Gastroesophageal sphincter (tissue), 4 donors: ENCODE data around the gene FRMPD4. TPM values are rescaled to one million over a fixed set of nuclear protein-coding genes. Genes with fewer than 3 reads are reported as not detected.

Experiments used
- ATAC-seq: fragments of 150-250 bp; one replicate; pipeline ENCODE4 v1.9.1; 2016; ENCODE audit warnings: mild to moderate bottlenecking, moderate library complexity
- H3K27ac ChIP-seq, 4 donors: fragments of 200-600 bp; sonication (generic) in 3 of 4; 1 replicate in 3 of 4; 2 replicates in 1 of 4; pipeline ENCODE4 v1.5.1; 2016 to 2019
- H3K27me3 ChIP-seq: fragments of 200-600 bp; sonication (generic); one replicate; pipeline ENCODE4 v1.5.1; 2019
- H3K36me3 ChIP-seq, 2 donors: fragments of 200-600 bp; sonication (generic); one replicate each; pipeline ENCODE4 v1.5.1; 2019; ENCODE audit warnings: control low read depth in 1 of 2
- H3K4me1 ChIP-seq, 3 donors: fragments of 200-600 bp; sonication (generic); 1 replicate in 2 of 3; 2 replicates in 1 of 3; pipeline ENCODE4 v1.5.1; 2016 to 2019; ENCODE audit warnings: control low read depth in 2 of 3
- H3K4me3 ChIP-seq, 2 donors: fragments of 200-600 bp; sonication (generic); one replicate each; pipeline ENCODE4 v1.5.1; 2019; ENCODE audit warnings: mild to moderate bottlenecking in 1 of 2, moderate library complexity in 1 of 2
- H3K9me3 ChIP-seq, 3 donors: fragments of 200-600 bp; sonication (generic); one replicate each; pipeline ENCODE4 v1.5.1; 2017 to 2019; ENCODE audit warnings: control low read depth in 2 of 3
- EP300 ChIP-seq: sonication (generic); formaldehyde crosslinking; IDR thresholded peaks from one replicate; pipeline ENCODE4 v1.6.1; 2017; ENCODE audit warnings: antibody characterized with exemption, mild to moderate bottlenecking
- POLR2A ChIP-seq, 2 donors: fragments of 450-650 bp; IDR thresholded peaks; one replicate each; pipeline ENCODE4 v1.6.1; 2017; ENCODE audit warnings: antibody characterized with exemption in 2 of 2, mild to moderate bottlenecking in 2 of 2, moderate library complexity in 1 of 2
- POLR2AphosphoS5 ChIP-seq: sonication (generic); formaldehyde crosslinking; IDR thresholded peaks from one replicate; pipeline ENCODE4 v1.6.1; 2017; ENCODE audit warnings: antibody characterized with exemption
- WGBS, 2 donors: methylation state at CpG; one replicate each; pipeline ENCODE4 v1.1.5; 2018; ENCODE audit warnings: low coverage in 1 of 2; 5-methylcytosine and 5-hydroxymethylcytosine counted together
- total RNA-seq, 4 donors: library from RNA; depleted of rRNA; stranded (reverse); fragments of >200 nt; gene quantifications; one replicate each; pipeline ENCODE4 v1.1.0, GENCODE V29; 2016
- TF ChIP-seq, protein P1 (sequence below), 4 experiments: fragments of 200-600 bp in 2 of 4; fragments of 450-650 bp in 2 of 4; sonication (generic) in 1 of 4; IDR thresholded peaks; one replicate each; pipeline ENCODE4 v1.5.1; 2017 to 2019; ENCODE audit warnings: antibody characterized with exemption in 4 of 4, mild to moderate bottlenecking in 2 of 4, moderate library complexity in 2 of 4

FRMPD4 gene
- total RNA-seq, 4 donors from 2014 or later = 0.31 to 2.1 (median 1.3) TPM; not detected in 1

DNA sequence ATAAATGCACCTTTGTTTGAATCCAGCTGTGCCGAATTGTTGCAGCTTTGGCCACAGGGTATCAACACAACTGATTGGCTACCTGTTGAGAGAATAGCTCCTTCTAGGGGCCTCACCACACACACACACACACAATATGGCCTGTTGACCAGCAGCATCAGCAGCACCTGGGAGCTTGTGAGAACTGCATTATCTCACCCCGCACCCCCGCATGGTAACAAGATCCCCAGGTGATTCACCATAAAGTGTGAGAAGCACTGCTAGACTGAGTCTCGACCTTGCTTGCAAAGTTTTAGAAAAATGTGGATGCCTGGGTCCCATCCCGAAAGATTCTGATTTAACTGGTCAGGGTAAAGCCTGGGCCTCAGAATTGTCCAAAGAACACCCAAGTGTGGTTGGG, 476.0 kb downstream of the FRMPD4 start:
- Histone ChIP-seq H3K27ac (no peak overlapping the region), H3K4me1 (no peaks in the 10 kb centered on the region), H3K4me3 (no peak overlapping the region), H3K36me3 (no peaks in the 10 kb centered on the region), H3K27me3 (no peaks in the 10 kb centered on the region), H3K9me3 (no peaks in the 10 kb centered on the region)
- 80 to 100% methylated on average over 1 of the region's 5 CpGs for WGBS, 2 donors
- no peak for TF ChIP-seq POLR2A (IDR thresholded peaks at IDR 0.05)
- TF ChIP-seq, protein P1, sequence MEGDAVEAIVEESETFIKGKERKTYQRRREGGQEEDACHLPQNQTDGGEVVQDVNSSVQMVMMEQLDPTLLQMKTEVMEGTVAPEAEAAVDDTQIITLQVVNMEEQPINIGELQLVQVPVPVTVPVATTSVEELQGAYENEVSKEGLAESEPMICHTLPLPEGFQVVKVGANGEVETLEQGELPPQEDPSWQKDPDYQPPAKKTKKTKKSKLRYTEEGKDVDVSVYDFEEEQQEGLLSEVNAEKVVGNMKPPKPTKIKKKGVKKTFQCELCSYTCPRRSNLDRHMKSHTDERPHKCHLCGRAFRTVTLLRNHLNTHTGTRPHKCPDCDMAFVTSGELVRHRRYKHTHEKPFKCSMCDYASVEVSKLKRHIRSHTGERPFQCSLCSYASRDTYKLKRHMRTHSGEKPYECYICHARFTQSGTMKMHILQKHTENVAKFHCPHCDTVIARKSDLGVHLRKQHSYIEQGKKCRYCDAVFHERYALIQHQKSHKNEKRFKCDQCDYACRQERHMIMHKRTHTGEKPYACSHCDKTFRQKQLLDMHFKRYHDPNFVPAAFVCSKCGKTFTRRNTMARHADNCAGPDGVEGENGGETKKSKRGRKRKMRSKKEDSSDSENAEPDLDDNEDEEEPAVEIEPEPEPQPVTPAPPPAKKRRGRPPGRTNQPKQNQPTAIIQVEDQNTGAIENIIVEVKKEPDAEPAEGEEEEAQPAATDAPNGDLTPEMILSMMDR (IDR thresholded peaks at IDR 0.05) = no peak
- no peak for TF ChIP-seq POLR2AphosphoS5
- TF ChIP-seq EP300 = no peak
- ATAC-seq = no peak

DNA sequence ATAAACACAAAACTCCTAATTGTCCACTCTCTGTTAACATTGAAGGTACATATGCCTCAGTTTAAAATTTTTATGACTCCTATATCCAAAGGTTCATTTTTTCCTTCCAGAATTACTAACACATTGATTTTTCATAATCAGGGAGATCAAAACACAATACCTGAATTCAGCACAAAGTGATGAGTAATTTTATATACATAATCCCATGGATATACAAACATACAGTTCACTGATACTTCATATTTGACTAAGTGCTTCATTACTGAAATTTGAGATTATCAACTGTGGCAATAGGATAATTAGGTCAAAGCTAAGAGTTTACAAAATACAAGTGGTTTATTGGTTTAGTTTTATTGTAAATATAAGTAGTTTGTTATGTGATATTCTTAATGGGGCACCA, 476.8 kb downstream of the FRMPD4 start:
- TF ChIP-seq EP300 (no peak), POLR2A (IDR thresholded peaks at IDR 0.05) (no peak), POLR2AphosphoS5 (no peak)
- TF ChIP-seq, protein P1 (IDR thresholded peaks at IDR 0.05) = no peak
- ATAC-seq = no peak

DNA sequence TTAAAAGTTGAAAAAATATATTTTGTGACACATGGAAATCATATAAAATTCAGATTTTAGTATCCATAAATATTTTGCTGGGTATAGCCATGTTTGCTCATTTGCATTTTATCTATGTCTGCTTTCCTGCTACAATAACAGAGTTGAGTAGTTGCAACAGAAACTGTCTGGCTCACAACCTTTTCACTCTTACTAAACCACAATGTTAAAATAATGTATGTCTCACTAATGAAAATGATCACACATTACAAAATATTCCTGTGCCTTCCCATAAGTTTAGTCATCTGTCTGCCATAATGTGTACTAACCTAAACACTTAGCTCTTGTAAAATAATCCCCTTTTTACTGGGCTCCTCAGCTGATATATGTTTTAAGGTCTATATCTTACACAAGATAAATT, 479.0 kb downstream of the FRMPD4 start:
- TF ChIP-seq, protein P1 (IDR thresholded peaks at IDR 0.05) = no peak
- TF ChIP-seq EP300 (no peak), POLR2AphosphoS5 (no peak), POLR2A (IDR thresholded peaks at IDR 0.05) (no peak)
- Histone ChIP-seq H3K27me3 (no peaks in the 10 kb centered on the region), H3K4me1 (no peaks in the 10 kb centered on the region), H3K36me3 (no peaks in the 10 kb centered on the region), H3K27ac (no peak overlapping the region), H3K4me3 (no peak overlapping the region), H3K9me3 (no peaks in the 10 kb centered on the region)
- ATAC-seq = no peak

More for the DNA sequence above, 476.8 kb downstream of the FRMPD4 start:
- H3K36me3 ChIP-seq = no peaks in the 10 kb centered on the region
- no peak overlapping the region for H3K27ac ChIP-seq
- H3K4me1 ChIP-seq = no peaks in the 10 kb centered on the region
- H3K9me3 ChIP-seq = no peaks in the 10 kb centered on the region
- H3K4me3 ChIP-seq = no peak overlapping the region
- H3K27me3 ChIP-seq = no peaks in the 10 kb centered on the region

DNA sequence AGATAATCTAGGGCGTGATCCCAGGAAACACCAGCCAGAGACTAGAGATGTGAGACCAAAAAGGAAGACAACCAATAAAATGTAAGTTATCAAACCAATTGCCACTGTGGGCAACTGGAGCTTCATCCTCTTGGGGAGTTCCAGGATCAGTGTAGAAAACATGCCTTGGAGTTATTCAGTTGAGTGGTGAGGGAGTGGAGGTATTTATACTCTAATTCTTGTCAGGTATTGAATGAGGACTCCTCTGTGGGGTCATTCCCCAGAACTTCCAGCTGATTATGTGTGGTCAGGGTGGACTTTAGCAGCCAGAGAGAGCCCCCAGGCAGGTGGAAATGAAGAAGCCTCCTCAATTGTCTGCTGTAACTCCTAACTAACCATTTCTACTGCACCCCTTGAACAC, 509.0 kb downstream of the FRMPD4 start:
- Histone ChIP-seq H3K36me3 (no peaks in the 10 kb centered on the region), H3K4me3 (no peak overlapping the region), H3K27ac (no peak overlapping the region), H3K9me3 (no peaks in the 10 kb centered on the region), H3K27me3 (no peaks in the 10 kb centered on the region), H3K4me1 (no peaks in the 10 kb centered on the region)
- no peak for ATAC-seq
- TF ChIP-seq POLR2A (IDR thresholded peaks at IDR 0.05) (no peak), POLR2AphosphoS5 (no peak), EP300 (no peak)
- TF ChIP-seq, protein P1 (IDR thresholded peaks at IDR 0.05) = no peak
- WGBS, 2 donors = 83% methylated on average over 1 of the region's 1 CpG; no CpG with 5 or more reads in 1 of the 2 donors

DNA sequence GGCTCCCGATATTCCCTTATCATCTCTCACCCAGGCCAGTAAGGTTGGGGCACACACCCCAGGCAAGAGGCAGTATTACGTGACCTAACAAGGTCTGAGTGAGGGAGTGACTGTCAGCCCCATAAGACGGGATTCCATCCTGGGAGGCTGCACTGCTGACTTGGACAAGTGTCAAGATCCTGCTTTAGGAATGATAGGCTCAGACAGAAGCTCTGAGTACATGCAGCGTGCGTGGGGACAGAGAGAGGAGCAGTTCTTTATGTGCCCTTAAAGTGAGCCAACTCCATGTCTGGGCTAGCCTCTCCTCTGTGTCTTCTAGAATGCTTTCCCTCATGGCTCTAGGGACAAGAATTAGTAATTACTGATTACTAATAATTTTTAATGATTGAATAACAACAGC, 510.7 kb downstream of the FRMPD4 start:
- 57% methylated on average over 5 of the region's 5 CpGs; no CpG with 5 or more reads in 1 of the 2 donors for WGBS, 2 donors

More for the DNA sequence above, 510.7 kb downstream of the FRMPD4 start:
- no peaks in the 10 kb centered on the region for H3K27me3 ChIP-seq
- H3K9me3 ChIP-seq = no peaks in the 10 kb centered on the region
- TF ChIP-seq, protein P1 (IDR thresholded peaks at IDR 0.05) = no peak
- no peak for TF ChIP-seq EP300
- no peak for TF ChIP-seq POLR2AphosphoS5
- no peak for TF ChIP-seq POLR2A (IDR thresholded peaks at IDR 0.05)
- no peak for ATAC-seq
- no peak overlapping the region for H3K27ac ChIP-seq
- no peaks in the 10 kb centered on the region for H3K4me1 ChIP-seq
- no peaks in the 10 kb centered on the region for H3K36me3 ChIP-seq
- no peak overlapping the region for H3K4me3 ChIP-seq
